AG04449 (cell line): ENCODE measurements around the gene GYG1.
"Not testable (repeated sequence)": the region's sequence is repeated elsewhere in the genome, so short reads cannot be mapped to it uniquely, and the experiment has no call there.

Source experiments
- CTCF ChIA-PET: fragments of 350-600 bp; formaldehyde crosslinking; extraction: SDS; loops from one replicate; lab custom pipeline; 2021; ENCODE audit warnings: antibody characterized with exemption; lab: Yijun Ruan, JAX
- POLR2A ChIA-PET: fragments of 400-600, 350-600 bp; formaldehyde crosslinking; extraction: SDS; loops from one replicate; lab custom pipeline; 2020; ENCODE audit warnings: antibody characterized with exemption, inconsistent platforms; lab: Yijun Ruan, JAX
- DNase-seq: peaks from one replicate; pipeline ENCODE4 v3.0.0-alpha.2; 2010; ENCODE audit warnings: low read depth, low spot score
- H3K4me3 ChIP-seq: 2 replicates; pipeline ENCODE4 v1.5.1; 2011; ENCODE audit warnings: low read depth, mild to moderate bottlenecking, control low read depth, low read length
- CTCF ChIP-seq: IDR thresholded peaks from one replicate; pipeline ENCODE4 v1.5.1; 2011; ENCODE audit warnings: mild to moderate bottlenecking, moderate library complexity, low read length, control low read depth, inconsistent platforms; ENCODE audit not compliant: insufficient read depth; ENCODE audit errors: missing control alignments

Gene GYG1

DNA sequence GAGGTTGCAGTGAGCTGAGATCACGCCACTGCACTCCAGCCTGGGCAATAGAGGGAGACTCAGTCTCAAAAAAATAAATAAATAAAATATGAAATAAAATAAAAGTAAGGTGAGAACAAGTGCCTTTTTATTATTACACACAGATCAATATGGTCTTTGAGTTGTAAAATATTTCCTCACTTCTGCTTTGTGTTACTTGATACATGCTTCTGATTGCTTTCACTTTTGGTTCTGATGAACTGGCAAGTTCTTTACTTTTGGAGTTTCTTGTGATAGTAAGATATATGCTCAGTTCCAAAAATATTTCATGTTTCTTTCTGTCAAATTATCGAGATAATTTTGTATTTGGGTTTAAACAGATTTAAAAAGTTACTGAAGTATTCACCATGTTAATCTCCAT is 16.6 kb upstream of the GYG1 start:
- no peak overlapping the region for H3K4me3 ChIP-seq
- ChIA-PET POLR2A (no interaction called here), CTCF (interaction anchor here (2.5 kb wide), 1 partner anchor 12 kb away, joined by 9 read pairs; no protein-coding TSS in a partner anchor)
- no peak for TF ChIP-seq CTCF
- no peak for DNase-seq

GRCh38 chr3:148975248-148975647 is 16.1 kb upstream of the GYG1 start:
- CTCF ChIA-PET = interaction anchor here (2.5 kb wide), 1 partner anchor 13 kb away, joined by 9 read pairs; no protein-coding TSS in a partner anchor
- no peak for TF ChIP-seq CTCF
- no peak overlapping the region for H3K4me3 ChIP-seq
- POLR2A ChIA-PET = no interaction called here
- no peak for DNase-seq

DNA sequence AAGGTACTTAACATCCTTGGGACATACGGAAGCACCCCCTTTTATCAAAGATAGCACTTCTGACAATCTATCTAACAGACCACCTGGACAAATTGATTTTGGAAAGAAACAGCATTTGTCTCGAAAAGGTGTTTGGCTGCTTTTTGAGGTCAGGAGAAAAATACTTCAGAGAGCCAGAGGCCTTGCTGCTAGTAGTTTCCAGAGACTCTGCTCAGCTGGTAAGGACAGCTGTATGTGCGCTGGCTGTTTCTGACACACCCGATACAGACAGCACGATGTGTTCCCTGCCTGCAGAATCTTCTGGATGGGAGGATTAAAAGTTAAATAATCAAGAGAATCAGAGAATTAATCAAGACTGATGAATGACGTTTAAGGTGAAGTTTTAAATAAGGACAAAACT is 15.6 kb upstream of the GYG1 start:
- H3K4me3 ChIP-seq = no peak overlapping the region
- no peak for TF ChIP-seq CTCF
- DNase-seq = no peak
- ChIA-PET POLR2A (no interaction called here), CTCF (interaction anchor here (2.5 kb wide), 1 partner anchor 13 kb away, joined by 9 read pairs; no protein-coding TSS in a partner anchor)

DNA sequence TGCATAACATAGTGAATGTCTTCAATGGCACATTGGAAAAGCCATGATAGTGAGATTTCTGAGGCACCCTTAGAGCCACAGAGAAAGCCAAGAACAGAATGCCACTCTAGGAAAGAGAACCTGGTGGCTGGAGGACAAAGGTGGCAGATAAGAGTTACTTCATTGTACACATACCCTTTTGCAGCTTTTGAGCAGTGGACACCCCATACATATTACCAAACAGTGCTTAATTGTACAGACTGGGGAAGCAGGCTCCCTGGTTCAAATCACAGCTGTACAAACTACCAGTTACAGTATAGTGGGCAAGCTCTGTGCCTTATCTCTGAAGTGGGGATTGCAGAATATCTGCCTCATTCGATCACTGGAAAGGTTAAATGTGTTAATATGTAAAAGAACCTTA is 10.1 kb upstream of the GYG1 start:
- no peak overlapping the region for H3K4me3 ChIP-seq
- CTCF ChIA-PET = interaction anchor here (1.1 to 1.9 kb wide), 3 partner anchors 9 to 26 kb away, joined by 4 to 9 read pairs (median 5); partner anchors contain the start of gene GYG1
- TF ChIP-seq CTCF = no peak
- POLR2A ChIA-PET = no interaction called here
- DNase-seq = no peak

DNA sequence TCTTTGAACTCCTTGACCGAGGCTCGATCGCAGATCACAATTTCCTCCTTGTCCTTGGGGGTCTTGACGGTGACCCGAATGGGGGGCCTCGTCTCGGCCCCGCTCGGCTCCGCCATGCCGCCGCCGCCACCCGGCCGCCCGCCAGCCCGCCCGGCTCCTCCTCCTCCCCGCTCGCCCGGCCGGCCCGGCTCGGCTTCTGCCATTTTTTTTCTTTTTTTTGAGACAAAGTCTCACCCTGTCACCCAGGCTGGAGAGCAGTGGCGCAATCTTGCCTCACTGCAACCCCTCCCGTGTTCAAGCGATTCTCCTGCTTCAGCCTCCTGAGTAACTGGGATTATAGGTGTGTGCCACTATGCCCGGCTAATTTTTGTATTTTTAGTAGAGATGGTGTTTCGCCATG is 3.8 kb upstream of the GYG1 start:
- CTCF ChIA-PET = interaction anchor here (1.6 kb wide), 1 partner anchor 14 kb away, joined by 4 read pairs; no protein-coding TSS in a partner anchor
- H3K4me3 ChIP-seq, POLR2A ChIA-PET, DNase-seq: not testable (repeated sequence)

DNA sequence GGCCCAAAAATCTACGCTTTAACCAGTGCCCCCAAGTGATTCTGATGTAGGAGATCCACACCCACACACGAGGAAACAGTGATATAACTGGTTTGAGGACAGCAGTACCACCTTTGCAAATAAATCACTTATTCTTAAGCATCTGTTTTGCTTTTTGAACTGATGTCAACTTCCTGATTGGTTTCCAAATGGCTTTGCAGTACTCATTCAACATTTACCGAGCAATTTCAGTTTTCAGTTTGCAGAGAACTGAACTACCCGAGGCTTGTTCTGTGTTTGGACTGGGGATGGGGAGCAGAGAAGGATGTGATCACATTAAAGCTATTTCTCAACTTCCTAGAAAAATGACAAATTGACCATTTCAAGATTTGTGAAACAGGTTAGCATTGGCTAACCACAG is 1.1 kb upstream of the GYG1 start:
- ChIA-PET CTCF (interaction anchor here (0.7 to 2.3 kb wide), 6 partner anchors 9 to 350 kb away, joined by 3 to 9 read pairs (median 4); no protein-coding TSS in a partner anchor), POLR2A (interaction anchor here (1.1 kb wide), 1 partner anchor 126 kb away, joined by 3 read pairs; no protein-coding TSS in a partner anchor)
- no peak for TF ChIP-seq CTCF
- H3K4me3 ChIP-seq = no peak overlapping the region
- no peak for DNase-seq
